ENCODE results near the gene UBR1. TPM values are rescaled to one million over a fixed set of nuclear protein-coding genes. Genes with fewer than 3 reads are reported as not detected.
"Not testable (repeated sequence)": the region's sequence is repeated elsewhere in the genome, so short reads cannot be mapped to it uniquely, and the experiment has no call there.

The UBR1 gene
- total and polyA plus RNA-seq, 7 donors: 4.8 to 25.1 (median 20.4) TPM

DNA sequence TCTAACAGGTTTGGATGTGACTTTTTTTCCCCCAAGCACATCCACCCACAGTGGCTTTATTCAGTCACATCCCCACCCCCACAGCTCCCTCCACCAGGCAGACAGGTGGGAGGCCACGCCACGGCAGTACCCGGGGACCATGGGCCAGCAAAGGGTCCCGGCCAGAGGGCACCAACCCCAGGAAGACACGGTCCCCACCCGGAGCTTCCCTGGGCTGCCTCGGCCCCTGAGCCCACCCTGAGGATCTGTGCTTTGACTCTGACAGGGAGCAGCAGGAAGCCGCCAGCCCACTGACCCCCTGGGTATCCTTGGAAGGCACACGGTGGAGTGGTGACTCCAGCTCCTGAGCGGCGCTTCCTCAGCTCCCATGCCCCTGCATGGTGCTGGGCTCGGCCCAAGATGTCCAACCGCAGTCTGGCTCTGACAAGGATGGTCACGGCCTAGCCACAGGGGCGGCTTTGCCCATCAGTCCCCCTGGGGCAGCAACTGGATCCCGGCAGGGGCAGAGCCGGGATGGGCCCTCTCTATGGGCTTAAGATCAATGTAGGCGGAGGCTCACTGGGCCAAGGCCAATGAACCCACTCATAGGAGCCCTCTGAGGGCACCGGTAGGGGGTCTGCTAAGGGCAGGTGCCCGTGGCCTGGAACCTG is 119.0 kb downstream of the UBR1 start:
- Histone ChIP-seq H3K27ac (no peak overlapping the region), H3K27me3 (ENCODE audit: insufficient read depth in 3 of 3, low read length in 2 of 3) (no peaks in the 10 kb centered on the region), H3K4me1 (no peaks in the 10 kb centered on the region), H3K4me3 (no peak overlapping the region), H3K36me3 (ENCODE audit: insufficient read depth in 1 of 2, low read depth in 1 of 2) (peaks cover 7 to 90% of the 10 kb centered on the region in 2 donors), H3K9me3 (no peaks in the 10 kb centered on the region)
- intact Hi-C loops (cut with DNase I): no loop called here
- TF ChIP-seq, protein P1, sequence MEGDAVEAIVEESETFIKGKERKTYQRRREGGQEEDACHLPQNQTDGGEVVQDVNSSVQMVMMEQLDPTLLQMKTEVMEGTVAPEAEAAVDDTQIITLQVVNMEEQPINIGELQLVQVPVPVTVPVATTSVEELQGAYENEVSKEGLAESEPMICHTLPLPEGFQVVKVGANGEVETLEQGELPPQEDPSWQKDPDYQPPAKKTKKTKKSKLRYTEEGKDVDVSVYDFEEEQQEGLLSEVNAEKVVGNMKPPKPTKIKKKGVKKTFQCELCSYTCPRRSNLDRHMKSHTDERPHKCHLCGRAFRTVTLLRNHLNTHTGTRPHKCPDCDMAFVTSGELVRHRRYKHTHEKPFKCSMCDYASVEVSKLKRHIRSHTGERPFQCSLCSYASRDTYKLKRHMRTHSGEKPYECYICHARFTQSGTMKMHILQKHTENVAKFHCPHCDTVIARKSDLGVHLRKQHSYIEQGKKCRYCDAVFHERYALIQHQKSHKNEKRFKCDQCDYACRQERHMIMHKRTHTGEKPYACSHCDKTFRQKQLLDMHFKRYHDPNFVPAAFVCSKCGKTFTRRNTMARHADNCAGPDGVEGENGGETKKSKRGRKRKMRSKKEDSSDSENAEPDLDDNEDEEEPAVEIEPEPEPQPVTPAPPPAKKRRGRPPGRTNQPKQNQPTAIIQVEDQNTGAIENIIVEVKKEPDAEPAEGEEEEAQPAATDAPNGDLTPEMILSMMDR (IDR thresholded peaks at IDR 0.05): no peak
- ATAC-seq (no peak), DNase-seq (no peak)
- 93 to 96% (median 95%) methylated on average over 20 of the region's 20 CpGs for WGBS, 3 donors

DNA sequence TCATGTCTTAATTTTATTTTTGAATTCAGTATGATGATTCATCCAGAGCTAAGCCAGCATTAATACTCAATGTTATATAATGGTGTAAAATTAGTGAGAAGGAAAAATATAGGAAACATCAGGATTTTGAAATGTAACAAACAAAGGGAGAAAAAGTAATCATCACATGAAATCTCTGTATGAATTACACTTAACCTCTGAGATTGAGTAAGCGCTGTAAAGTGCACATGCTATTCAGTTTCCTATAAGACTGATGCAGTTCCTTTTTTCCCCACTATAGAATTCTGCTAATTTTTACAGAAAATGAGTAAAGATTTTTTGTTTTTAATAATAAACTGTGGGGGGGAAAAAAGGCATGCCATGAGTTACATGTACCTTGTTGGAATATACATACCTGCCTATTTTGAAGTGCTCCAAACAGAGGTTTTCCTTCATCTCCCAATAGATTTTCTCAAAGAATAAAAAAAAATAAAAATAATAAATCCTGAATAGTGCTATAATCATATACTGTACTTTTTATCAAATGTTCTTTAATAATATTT is 121.3 kb downstream of the UBR1 start:
- TF ChIP-seq, protein P1 (IDR thresholded peaks at IDR 0.05): no peak
- DNase-seq: no peak
- Histone ChIP-seq H3K36me3 (ENCODE audit: insufficient read depth in 1 of 2, low read depth in 1 of 2) (peaks cover 4 to 96% of the 10 kb centered on the region in 2 donors), H3K4me1 (no peaks in the 10 kb centered on the region), H3K27me3 (ENCODE audit: insufficient read depth in 3 of 3, low read length in 2 of 3) (no peaks in the 10 kb centered on the region), H3K4me3 (no peak overlapping the region), H3K27ac (no peak overlapping the region), H3K9me3 (no peaks in the 10 kb centered on the region)
- intact Hi-C loops (cut with DNase I): no loop called here
- no peak for ATAC-seq
- 98 to 100% (median 99%) methylated on average over 1 of the region's 1 CpG for WGBS, 3 donors

DNA sequence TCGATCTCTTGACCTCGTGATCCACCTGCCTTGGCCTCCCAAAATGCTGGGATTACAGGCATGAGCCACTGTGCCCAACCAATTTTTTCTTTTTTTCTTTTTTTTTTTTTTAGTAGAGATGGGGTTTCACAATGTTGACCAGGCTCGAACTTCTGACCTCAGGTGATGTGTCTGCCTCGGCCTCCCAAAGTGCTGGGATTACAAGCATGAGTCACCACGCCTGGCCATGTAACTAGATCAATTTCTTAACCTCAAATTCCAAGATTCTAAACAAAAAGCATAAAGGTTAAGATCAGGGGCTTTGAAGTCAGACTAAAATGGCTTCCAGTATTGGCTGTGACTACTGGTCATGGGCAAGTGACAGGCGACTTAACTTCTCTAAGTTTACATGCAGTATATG is 126.7 kb downstream of the UBR1 start:
- not testable (repeated sequence) for H3K9me3 ChIP-seq; H3K4me1 ChIP-seq; ATAC-seq; H3K27me3 ChIP-seq (ENCODE audit: insufficient read depth in 3 of 3, low read length in 2 of 3); H3K4me3 ChIP-seq; H3K27ac ChIP-seq; DNase-seq
- WGBS, 3 donors: 97 to 99% (median 98%) methylated on average over 6 of the region's 6 CpGs
- intact Hi-C loops (cut with DNase I): loop anchor here in 1 of 2 donors (5.0 kb wide), 1 partner anchor 78 kb away; no protein-coding TSS in a partner anchor
- H3K36me3 ChIP-seq (ENCODE audit: insufficient read depth in 1 of 2, low read depth in 1 of 2): peaks cover 5 to 99% of the 10 kb centered on the region in 2 donors

DNA sequence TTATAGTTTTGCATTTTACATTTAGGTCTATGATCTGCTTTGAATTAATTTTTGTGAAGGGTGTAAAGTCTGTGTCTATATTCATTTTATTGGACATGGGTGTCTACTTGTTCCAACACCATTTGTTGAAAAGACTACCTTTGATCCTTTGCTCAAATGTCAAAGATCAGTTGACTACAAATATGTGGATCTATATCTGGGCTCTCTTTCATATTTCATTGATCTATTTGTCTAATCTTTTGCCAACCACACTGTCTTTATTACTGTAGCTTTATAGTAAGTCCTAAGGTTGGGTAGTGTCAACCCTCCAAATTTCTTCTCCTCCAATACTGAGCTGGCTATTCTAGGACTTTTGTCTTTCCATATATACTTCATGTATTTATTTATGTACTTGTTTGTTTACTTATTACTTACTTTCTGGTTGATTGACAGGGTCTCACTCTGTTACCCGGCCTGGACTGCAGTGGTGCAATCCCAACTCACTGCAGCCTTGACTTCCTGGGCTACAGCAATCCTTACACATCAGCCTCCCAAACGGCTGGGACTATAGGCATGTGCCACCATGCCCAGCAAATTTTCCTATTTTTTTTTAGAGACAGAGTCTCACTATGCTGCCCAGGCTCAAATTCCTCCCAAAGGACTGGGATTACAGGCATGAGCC is 131.5 kb downstream of the UBR1 start:
- no peaks in the 10 kb centered on the region for H3K4me1 ChIP-seq
- H3K4me3 ChIP-seq: no peak overlapping the region
- H3K9me3 ChIP-seq: peaks cover 7% of the 10 kb centered on the region
- intact Hi-C loops (cut with DNase I): no loop called here
- no peak for DNase-seq
- H3K36me3 ChIP-seq (ENCODE audit: insufficient read depth in 1 of 2, low read depth in 1 of 2): peaks cover 4 to 98% of the 10 kb centered on the region in 2 donors
- H3K27ac ChIP-seq: no peak overlapping the region
- no peak for ATAC-seq
- WGBS, 3 donors: 95 to 100% (median 95%) methylated on average over 2 of the region's 2 CpGs
- H3K27me3 ChIP-seq (ENCODE audit: insufficient read depth in 3 of 3, low read length in 2 of 3): no peaks in the 10 kb centered on the region
- TF ChIP-seq, protein P1 (IDR thresholded peaks at IDR 0.05): no peak

DNA sequence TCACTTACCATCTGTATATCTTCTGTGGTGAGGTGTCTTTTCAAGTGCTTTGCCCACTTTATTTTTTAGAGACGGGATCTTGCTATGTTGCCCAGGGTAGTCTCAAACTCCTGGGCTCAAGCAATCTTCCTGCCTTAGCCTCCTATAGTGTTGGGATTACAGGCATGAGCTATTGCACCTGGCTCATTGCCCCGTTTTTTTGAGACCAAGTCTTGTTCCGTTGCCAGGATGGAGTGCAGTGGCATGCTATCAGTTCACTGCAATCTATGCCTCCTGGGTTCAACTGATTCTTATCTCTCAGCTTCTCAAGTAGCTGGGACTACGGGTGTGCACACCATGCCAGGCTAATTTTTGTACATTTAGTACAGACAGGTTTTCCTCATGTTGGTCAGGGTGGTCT is 132.7 kb downstream of the UBR1 start:
- Histone ChIP-seq H3K4me3 (no peak overlapping the region), H3K27me3 (ENCODE audit: insufficient read depth in 3 of 3, low read length in 2 of 3) (no peaks in the 10 kb centered on the region), H3K36me3 (ENCODE audit: insufficient read depth in 1 of 2, low read depth in 1 of 2) (peaks cover 4 to 98% of the 10 kb centered on the region in 2 donors), H3K4me1 (no peaks in the 10 kb centered on the region), H3K9me3 (peaks cover 7% of the 10 kb centered on the region), H3K27ac (no peak overlapping the region)
- ATAC-seq: no peak
- TF ChIP-seq, protein P1 (IDR thresholded peaks at IDR 0.05): no peak
- intact Hi-C loops (cut with DNase I): no loop called here
- WGBS, 3 donors: 76 to 87% (median 78%) methylated on average over 4 of the region's 4 CpGs
- no peak for DNase-seq
